NCI-H510A (cell line): ENCODE data around the gene TBC1D22A.

Experiments used
- DNase-seq: peaks from one replicate; lab custom pipeline; 2025; lab: John Stamatoyannopoulos, UW

TBC1D22A gene

GRCh38 chr22:46887978-46888377, 125.5 kb downstream of the TBC1D22A start:
- no peak for DNase-seq

- no peak for DNase-seq
Observed at GRCh38 chr22:46890819-46891218, 128.4 kb downstream of the TBC1D22A start.

DNA sequence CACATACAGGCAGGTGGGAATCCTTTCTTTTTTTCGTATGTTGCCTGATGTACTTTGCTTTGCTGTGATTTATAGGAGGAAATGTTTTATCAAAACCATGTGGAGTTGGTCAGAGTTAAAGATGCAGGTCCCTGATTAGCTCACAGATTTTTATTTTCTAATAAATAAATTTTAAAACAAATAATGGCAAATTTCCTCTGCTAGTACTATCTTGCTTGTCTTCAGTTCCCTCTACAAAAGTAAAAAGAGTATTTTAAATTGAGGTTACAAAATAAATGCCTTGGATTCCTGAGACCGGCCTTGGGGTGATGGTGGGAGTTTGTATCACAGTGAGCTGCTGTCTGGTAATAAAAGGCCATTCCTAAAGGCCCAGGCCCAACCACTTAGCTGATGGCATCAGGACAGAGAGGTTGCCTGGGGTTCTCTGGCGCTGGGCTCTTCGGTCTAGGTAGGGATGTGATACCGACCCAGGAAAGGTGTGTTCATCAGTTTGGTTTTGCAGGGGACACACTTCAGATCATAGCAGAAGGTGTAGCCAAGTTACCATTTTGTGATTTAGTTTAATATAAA, 129.0 kb downstream of the TBC1D22A start:
- DNase-seq, result no peak

- DNase-seq, result no peak
Observed at GRCh38 chr22:46892866-46893265, 130.4 kb downstream of the TBC1D22A start.

GRCh38 chr22:46893281-46894020, 131.0 kb downstream of the TBC1D22A start:
- DNase-seq, result no peak

GRCh38 chr22:46894081-46894671, 131.7 kb downstream of the TBC1D22A start:
- DNase-seq, result no peak

DNA sequence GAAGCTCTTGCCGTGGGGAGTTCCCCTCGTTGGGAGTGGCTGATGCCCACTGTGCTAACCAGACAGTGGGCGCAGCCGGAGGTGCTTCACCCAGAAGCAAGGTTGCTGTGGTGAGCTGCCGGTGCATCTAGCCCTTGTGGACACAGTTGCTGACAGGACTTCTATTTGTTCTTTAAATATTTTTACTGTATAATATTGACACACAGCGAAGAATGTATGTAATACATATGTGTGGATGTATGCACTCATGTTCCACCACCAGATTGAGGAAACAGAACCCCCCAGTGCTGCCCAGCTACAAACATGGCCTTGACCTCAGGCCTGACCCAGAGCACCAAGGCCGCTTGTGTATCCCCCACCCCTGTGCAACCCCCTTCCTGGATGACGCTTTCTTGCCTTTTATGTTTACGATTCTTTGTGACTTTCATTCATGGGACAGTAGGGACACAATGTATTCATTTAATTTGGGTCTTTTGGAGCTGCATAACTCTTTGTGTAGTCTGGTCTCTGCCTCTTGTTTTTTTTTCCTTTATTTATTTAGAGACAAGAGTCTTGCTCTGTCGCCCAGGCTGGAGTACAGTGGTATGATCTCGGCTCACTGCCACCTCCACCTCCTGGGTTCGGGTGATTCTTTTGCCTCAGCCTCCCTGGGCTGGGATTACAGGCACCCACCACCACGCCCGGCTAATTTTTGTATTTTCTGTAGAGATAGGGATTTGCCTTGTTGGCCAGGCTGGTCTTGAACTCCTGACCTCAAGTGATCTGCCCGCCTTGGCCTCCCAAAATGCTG, 132.6 kb downstream of the TBC1D22A start:
- no peak for DNase-seq

DNA sequence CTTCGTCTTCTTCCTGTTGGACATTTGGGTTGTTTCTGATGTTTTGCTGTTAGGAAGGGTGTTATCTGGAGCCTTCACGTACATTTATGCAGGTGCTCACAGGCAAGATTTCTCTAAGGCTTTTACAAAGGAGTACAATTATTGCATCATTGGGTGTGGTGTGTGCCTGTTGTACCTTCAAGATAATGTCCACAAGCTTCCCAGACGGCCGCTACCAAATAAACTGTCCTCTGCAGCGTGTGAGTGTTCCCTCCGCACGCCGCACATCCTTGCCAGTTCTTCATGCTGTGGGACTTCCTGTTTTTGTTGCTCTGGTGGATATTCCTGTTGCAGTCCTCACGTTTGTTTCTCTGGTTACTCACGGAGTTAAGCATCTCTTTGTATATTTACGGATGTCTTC, 133.3 kb downstream of the TBC1D22A start:
- DNase-seq, result no peak

DNA sequence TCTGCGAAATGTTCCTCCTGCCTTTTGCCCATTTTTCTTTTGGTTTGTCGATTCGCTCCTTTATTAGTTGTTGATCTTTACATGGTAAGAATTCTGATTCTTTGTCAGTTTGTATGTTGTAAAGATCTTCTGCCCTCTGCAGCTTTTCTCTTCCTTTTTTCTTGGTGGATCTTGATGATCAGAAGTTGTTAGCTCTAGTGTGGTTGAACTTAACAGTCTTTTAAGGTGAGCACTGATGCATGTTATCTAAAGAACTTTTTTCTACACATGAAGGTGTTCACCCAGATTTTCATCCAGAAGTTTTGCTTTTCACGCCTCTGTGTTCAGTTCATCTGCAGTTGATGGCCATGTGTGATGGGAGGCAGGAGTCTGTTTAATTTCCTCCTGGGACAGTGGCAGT, 133.7 kb downstream of the TBC1D22A start:
- DNase-seq, result no peak

GRCh38 chr22:46896568-46897245, 134.3 kb downstream of the TBC1D22A start:
- no peak for DNase-seq

DNA sequence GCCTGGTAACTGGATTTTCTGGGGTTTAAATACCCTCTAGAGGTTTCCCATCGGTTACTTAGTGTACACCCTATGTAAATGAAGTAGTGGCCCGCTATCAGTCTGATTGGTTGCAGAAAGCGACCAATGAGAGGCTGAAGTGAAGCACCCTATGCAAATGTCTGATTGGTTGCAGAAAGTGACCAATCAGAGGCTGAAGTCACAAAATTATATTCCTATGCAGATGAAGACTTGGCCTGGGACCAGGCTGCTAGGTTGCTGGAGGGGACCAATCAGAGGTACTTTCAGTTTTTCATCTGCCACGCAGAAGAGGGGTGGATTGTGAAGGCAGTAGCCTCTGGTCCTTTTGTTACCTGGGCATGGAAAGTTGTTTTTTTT, 134.8 kb downstream of the TBC1D22A start:
- DNase-seq, result no peak

DNA sequence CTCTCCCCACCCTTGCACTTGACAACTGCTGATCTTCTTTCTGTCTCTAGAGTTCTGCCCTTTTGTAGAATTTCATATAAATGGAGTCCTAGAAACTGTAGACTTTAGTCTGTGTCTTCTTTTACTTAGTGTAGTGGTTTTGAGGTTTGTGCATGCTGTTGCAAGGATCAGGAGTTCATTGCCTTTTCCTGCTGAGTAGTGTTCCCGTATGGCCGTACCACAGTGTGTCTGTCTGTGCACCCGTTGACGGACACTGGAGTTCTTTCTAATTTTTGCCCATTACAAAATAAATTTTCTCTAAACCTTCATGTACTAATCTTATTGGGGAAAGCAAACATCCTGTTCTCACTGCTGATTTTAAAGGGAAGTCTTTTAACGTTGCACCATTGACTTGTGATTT, 138.1 kb downstream of the TBC1D22A start:
- DNase-seq, result no peak

- DNase-seq, result no peak
Observed at GRCh38 chr22:46902436-46902835, 140.0 kb downstream of the TBC1D22A start.

DNA sequence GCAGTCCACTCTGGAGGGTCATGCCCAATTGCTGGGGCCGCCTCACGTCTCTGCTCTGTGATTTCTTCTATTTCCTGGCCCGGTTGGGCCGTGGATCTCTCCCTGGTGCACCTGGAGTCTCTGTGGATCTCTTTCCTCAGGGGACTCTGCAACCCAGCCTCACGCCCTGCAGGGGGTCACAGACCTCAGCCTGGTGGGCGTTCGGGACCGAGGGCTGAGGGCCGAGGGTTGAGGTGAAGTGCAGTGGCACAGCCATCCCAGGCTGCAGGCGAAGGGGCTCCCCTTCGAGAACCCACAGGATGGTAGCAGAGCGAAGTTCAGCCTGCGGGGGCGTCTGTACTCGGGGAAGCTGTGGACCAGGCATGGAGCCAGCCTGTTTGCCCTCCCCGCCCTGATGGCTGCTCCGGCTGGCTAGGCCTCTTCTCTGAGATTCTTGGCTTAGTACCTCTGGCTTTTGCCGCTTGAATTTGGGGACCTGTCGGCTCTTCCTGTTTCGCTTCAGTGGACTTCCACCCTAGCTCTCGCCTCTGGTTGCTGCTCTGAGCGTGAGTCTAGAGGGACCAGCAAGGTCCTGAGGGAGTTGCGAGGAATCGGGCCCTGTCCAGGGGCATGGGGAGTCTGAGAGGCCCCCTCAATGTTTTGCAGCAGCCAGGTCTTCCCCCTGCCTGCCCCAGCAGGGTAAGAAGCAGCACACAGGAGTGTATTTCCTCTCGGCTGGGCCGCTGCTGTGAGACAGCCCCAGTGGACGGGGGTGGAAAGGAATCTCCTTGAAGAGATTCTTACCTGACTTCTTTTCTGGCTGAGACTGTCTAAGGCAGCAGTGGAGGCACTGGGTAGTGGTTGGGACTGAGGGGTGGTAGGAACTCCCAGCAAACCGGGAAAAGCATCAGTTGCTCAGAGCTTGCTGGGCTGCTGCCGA, 140.8 kb downstream of the TBC1D22A start:
- DNase-seq, result no peak

DNA sequence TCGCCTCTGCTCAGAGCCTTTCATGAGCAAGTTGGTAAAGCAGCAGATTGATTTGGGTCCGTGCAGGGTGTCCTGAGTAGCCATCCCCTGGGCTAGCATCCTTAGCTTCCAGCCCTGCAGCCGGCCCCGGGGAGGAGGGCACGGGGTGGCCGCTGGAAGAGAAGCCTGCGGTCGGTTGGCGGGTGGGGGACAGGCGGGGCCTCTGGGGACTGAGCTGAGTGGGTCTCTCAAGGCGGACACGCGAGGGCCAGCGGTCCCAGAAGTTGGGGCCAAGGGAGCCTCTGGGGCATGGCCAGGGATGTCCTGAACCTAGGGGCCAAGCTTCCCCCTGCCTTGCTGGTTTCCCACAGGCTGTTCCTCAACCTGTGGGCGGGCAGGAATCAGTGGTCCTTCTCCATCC, 143.0 kb downstream of the TBC1D22A start:
- DNase-seq, result no peak

- DNase-seq, result no peak
Observed at GRCh38 chr22:46905834-46906233, 143.4 kb downstream of the TBC1D22A start.

DNA sequence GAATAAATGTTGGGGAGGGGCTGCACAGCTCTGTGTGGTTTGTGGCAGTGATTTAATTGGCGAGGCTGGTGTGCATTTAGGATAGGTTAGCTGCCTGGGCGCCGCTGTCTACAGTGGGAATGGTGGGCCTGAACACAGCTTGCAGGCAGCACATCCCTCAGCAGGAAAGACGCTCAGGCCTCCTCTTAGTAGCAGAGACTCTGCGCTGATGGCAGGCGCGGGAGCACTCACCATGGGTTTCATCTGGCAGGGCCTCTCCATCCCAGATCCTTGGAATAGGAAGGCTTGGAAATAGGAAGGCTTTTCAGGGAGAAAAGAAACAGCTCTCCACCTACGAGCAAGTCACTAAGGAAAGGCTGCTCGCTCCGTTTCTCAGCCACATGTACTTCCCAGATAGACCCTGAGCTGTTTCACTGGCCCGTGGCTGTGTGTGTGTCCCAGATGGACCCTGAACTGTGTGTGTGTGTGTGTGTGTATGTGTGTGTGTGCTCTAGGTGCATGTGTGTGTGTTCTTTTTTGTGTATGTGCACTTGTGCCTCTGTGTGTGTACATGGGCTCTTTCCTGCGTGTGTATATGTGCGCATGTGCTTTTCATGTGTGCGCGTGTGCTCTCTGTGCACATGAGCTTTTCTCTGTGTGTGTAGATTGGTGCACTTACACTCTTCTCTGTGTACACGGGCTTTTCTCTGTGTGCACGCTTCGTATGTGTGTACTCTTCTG, 144.0 kb downstream of the TBC1D22A start:
- no peak for DNase-seq

DNA sequence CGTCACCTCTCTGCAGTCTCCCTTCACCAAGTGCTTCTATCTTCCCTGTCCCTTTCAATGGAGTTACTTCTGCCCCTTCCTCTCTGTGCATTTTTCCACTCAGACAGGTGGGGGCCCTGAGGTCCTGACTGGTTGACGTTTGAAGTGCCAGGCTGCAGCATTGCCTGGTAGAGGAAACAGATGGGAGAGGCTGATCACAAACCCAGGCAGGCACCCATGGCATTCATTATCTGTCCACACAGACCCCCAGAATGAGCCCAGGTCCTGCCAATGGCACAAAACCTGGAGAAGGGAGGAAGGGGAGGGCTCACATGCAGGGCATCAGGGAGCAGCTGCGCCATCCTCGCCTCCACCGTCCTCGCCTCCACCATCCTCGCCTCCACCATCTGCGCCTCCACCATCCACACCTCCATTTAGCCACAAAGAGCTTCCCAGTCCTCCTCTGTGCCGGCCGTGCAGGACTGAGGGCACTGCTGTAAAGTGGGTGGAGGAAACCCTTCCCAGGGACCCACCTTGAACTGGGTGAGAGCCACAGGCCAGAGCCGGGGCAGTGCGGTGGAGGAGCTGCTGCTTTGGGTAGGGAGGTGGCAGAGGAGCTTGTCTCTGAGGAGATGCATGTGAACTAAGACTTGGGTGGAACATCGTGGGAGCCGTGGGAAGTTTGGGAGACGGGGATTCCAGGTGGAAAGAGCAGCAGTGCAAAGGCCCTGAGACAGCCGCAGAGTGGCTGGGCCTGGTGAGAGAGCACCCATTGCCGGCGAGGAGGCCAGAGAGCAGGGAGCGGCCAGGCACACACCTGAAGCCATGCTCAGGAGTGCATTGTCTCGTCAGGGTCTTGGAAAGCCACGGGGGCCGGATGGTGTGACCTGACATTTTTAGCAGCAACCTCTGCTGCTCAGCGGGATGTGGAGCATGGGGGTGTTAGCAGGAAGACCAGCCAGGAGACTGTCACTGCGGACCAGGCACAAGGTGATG, 145.1 kb downstream of the TBC1D22A start:
- no peak for DNase-seq

DNA sequence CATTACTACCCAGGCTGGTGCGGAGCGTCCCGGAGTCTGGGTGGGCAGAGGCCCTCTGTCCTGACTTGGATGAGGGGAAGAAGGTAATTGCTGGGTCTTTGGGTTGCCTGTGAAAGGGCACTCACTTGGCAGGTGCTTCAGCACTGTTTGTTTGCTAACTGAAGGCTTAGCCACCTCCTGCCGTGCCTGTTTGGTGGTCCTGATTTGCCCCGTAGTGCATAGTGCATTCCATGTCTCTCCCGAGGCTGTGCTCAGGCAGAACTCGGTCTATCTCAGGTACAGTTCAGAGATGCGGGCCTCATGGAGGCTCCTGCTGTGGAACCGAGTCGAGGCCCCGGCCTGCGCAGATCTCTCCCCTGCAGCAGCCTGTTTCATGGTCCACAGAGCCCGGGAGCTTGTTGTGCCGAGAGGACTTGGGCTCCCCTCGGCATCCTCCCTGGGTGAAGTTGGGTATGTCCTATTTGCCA, 146.2 kb downstream of the TBC1D22A start:
- no peak for DNase-seq
